Activated naive CD8-positive, alpha-beta T cell treated with anti-CD3 and anti-CD28 coated beads, Interleukin-2, amount 50 U/mL, for 16 hours (primary cell): Measurements from ENCODE around the gene GRM7.

ENCODE experiments used
- DNase-seq: peaks from one replicate; pipeline ENCODE4 v3.0.0-alpha.2; 2020; ENCODE audit warnings: low read depth, low spot score

The GRM7 gene

DNA sequence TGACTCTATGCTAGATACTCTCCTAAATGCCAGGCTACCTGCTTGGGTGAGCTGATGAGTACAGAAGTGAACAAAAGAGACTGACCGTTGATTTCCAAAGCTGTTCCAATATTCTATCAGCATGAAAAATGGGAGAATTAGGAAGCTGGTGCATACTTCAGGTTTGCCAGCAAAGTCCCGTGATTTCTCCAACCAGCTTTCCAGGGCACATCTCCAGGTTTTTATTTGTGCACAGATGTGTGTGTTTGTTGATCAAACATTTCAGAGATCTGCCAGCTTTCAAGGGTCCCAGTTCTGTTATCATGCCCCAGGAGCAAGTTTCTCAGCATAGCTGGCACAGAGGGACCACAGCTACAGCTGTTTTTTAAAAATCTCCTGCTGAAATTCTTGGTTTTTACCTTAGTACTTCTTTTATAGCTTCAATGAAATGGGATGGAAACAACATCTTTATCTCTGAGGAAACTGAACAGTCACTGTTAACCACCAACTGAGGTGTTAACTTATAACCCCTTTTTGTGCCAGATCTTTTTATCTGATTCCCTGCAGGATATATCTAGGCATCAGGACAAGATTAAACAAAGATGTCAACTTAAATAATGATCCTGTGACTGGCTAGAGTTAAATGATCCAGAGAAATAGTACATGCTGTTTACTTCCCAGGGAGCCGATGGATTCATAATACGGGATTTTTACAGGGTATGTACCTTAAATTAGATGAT, 380.8 kb downstream of the GRM7 start:
- no peak for DNase-seq

DNA sequence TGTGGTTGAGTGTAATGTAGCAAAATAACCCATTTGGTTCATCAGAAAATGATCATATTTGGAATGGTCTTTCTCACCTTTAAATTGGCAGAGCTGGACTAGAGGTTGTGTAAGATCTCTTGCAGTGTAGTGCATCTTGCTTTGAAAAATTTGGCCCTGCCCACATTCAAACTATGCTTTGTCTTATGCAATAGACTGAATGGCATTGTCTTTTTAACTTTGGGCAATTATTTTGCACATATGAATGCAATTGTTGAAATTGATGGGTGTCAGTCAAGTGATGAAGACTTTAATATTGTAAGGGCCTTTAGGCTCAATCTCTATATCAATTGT, 381.4 kb downstream of the GRM7 start:
- DNase-seq, result no peak

DNA sequence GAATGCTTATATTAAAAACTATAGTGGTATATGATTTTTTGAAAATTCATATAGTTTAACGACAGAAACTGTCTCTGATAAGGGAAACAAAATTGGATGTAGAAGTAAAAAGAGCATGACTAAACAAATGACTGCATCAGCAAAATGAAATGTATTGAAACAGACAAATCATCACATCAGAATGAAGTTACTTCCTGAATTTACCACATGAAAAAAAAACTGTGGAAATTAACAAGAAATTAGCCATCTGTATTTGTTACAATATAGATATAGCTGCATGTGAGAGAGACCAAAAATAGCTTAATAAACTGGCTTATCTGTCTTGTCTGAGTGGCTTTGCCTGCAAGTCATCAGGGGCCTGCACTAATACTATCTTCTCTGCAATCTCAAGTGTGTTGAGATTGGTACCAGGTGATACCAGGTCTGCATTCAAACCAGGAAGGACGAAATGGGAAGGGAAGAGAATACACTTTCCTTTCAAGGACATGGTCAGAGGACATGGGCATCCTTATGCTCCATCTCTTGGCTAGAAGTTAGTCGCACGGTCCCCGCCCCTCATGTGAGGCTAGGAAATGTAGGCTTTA, 388.7 kb downstream of the GRM7 start:
- no peak for DNase-seq

DNA sequence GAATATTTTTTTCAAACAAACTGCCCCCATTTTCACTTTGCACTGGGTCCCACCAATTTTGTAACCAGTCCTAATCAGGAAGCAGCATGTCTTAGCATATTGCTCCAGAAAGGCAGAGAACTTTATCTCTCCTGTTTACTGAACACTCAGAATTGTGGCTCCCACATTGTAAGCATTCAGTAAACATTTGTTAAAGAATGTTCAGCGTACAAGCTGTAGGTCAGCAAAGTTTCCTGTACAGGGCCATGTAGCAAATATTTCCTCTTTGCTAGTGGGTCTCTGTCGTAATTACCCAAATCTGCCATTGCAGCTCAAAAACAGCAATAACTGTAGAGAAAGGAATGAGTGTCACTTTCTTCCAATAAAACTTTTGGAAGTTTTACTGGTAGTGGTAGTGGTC, 393.3 kb downstream of the GRM7 start:
- DNase-seq, result no peak

DNA sequence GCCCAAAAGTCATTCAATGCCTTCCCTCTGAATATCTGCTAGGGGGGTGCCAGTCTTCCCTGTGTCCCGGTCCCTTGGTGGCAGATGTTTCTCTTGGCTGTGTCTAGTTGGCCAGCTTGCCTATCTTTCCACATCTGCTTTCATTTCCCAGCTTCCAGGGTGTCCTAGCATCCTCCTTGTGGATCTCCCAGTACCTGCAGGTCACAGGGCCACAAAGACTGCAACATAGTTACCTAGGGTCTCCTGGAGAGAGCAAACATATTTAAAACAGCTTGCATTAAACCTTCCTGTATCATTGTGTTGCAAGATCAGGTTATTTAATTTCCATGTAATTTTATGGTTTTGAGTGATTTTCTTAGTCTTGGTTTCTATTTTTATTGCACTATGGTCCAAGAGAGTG, 400.1 kb downstream of the GRM7 start:
- DNase-seq, result no peak

DNA sequence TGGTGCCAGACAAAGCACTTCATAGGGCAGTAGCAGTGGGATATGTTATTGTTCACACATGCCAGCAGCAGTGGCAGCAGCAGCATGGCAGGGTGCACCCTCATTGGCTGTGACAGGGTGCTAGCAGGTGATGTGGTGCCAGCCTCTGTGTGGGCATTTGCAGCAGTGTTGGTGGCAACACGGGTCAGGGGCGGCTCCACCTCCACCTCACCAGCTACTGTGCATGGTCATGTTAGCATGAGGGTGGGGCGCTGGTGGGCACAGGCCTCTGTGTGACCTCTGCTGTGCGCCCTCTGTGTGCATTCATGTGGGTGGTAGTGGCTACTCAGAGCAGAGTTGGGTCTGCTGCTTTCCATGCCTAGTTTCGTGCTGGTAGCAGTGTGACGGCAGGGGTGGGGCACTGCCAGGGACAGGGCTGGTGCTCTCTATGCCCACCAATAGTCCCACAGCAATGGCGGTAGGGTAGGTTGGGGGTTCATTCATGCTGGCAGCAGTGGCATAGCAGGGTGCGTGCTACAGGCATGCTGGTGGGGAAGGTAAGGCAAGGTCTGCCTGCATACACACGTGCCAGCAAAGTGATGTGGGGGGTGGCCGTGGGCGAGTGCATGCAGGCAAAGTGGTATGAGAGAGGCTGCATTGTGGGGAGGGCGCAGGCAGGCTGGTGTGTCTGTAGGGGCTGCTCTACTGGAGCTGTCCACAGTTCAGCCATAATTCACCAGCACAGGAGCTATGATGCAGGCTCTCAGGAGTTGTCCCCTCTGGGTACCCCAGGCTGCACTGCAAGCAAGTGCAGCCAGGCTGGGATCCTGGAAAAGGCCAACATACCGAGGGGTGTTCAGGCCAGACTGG, 402.7 kb downstream of the GRM7 start:
- DNase-seq, result no peak

DNA sequence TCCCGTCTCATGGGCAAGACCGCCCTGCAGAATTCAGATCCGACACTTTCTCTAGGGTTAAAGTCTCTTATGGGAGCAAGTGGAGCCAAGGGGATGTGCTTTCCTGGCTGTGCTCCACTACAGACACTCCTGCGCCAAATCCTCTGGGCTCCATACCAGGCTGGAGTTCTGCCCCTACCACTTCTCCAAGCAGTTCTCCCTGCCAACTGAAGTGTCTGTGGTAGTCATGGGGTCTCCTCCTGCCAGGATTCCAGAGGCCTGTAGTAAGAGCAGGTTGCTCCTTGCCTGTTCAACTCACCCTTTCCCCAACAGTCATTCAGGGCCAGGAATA, 403.2 kb downstream of the GRM7 start:
- no peak for DNase-seq

DNA sequence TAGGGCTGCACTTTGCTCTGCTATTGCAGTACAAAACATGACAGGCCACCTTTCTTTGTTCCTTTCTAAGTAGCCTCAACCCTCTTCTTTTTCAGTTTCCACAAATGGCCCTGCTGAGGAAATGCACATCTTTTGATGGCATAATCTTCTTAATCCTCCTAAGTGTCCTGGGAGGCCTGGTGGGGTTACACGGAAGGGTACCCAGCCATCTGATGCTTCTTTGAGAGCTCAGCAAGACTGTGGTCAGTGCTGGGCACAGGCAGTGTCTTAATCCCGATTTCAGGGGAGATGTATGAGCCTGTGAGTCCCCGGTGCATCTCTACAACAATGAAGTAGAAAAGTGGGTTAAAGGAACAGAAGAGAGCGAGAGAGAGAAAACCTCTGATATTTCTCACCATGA, 404.8 kb downstream of the GRM7 start:
- DNase-seq, result no peak

DNA sequence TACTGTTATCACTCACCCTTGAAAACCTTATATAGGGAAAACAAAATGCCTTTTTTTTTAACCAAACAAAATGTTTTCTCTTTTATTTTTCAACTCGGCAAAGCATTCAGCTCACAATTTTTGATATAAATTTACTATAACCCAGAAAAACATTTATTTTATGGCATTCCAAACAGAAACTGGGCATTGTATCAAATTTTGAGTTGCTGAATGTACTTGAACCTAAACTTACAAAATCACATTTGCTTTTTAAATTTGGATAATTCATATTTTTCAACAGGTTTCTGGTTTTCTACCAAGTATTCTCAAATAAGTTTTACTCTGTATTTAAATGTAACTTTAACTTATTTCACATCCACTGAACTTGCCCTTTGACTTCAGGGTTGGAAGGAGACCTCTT, 405.6 kb downstream of the GRM7 start:
- DNase-seq, result no peak

DNA sequence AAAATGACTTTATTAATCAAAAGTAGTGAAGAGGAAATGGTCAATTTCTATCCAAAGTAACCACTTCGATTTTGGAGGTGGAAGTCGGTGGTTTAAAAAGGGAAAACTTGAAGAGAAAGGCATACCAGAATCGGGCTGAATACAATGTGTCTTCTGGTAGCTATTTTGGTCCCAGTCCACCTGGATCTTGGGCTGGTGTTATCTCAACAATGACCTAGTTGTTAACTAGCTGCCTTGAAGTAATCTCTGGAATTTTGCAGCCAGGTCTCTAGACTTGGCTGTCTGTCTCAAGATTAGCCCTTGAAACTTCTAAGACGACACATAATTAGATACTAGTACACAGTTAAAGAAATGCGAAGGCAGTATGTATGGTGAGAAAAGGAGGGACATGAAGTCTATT, 409.8 kb downstream of the GRM7 start:
- DNase-seq, result no peak

DNA sequence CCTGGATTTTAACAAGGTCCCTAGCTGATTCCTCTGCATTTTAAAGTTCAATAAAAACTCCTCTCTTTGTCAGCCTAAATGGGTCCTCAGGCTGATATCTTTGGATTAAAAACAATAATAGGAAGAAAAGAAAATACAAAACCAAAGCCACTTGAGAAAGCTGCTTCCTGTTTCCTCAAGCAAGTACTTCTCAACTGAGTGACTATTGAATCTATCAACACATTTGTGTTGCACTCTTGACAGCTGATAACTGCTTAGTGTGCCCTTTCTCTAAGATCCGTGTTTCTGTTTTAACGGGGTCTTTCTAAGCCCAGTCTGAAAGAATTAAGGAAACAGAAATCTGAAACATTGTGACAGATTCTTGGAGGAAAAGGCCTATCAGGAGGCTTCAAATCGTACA, 410.7 kb downstream of the GRM7 start:
- DNase-seq, result no peak

DNA sequence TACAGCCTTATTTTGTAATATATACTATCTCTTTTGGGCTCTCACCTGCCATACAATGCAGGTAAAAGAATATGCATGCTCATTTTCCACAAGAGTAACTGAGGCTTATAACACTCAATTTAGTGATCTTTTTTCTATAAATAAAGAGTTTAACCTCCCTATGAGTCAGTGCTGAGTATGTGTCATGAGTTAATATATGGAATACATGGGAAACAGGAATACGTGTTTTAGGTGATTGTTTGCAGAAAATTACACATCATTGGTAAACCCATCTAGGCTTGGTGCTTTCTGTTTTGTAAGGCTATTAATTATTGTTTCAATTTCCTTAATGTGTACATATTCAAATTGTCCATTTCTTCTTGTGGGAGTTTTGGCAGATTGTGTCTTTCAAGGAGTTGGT, 411.3 kb downstream of the GRM7 start:
- no peak for DNase-seq

DNA sequence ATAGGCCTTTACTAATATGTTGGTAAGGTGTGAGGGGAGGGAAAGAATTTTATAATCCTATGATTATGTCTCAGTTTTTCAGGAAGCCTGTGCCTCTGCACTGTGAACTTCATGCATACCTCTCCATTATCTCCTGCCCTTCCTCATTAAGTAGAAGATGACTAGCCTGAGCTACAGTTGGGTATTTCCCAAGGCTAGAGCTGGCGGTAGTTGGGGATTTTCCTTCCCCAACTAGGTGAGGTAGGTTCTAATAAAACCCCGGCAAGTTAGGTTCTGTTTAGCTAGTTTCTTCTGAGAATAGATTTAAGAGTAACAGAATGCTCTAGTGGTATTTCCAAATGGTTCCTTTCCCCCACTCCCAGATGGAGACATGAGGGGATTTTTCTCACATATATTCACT, 414.5 kb downstream of the GRM7 start:
- DNase-seq, result no peak

DNA sequence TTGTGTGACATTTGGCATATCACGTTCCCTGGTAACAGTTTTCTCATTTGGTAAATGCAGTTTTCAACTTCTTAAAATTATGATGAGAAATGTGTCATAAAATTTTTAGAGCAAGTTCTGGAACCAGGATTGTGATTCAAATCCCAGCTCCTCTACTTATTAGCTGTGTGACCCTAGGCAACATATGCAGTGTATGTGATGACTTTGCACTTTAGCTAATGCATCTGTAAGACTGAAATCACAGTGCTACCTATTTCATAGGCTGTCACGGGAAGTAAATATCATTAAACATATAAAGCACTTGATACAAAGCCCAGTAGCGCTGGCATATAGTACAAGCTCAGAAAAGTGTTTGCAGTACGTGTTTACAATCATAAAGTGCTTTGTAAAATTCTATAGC, 419.4 kb downstream of the GRM7 start:
- no peak for DNase-seq

DNA sequence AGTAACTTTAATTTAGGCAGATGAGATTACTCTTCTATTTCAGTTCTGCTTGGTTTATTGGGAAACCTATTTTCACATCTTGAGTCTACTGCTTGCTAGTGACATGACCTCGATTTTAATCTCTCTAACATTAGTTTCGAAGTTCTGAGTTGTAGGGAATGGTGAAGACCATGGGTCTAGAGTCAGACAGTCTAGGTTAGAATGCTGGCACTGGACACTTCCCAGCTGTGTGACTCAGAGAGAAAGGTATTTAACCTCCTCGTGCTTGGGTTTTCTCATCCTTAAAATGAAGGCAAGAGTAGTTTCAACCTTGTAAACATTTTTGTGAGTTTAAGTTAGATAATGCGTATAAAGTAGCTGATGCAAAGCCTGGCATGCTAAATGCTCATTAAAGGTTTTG, 422.1 kb downstream of the GRM7 start:
- DNase-seq, result no peak

DNA sequence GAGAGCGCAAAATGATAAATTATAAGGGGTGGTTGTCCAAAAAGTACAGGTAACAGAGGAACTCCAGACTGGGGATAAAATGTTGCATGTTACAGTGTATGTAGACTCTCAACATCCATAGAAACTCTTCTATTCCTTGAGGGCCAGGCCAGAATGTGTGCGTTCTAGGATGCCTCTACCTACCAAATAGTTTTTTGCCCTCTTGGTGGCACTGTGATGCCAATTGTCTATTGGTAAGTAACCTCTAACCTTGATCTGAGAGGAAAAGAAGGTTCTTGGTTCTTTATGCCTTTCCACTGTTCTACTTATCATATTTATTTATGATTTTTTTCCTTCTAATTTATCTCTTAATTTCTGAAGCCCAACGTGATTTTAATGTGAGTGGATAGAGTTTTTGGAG, 424.6 kb downstream of the GRM7 start:
- no peak for DNase-seq

DNA sequence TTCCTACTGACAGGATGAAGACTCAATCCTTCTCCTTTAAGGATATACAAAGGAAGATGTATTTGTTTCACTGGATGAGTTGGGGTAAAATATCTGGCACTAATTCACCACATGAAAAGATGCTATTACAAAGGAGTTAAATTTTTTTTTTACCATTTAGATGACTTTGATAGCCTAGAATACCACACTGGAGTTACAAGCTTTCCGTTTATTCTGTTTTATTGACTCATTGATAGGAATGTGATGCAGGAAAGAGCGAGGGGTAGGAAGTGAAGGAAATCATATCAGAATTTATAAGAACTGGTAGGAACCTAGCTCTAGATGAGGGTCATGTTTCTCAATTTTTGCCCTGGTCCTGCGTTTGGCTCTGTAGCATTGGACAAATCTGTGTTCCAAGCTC, 427.2 kb downstream of the GRM7 start:
- no peak for DNase-seq

DNA sequence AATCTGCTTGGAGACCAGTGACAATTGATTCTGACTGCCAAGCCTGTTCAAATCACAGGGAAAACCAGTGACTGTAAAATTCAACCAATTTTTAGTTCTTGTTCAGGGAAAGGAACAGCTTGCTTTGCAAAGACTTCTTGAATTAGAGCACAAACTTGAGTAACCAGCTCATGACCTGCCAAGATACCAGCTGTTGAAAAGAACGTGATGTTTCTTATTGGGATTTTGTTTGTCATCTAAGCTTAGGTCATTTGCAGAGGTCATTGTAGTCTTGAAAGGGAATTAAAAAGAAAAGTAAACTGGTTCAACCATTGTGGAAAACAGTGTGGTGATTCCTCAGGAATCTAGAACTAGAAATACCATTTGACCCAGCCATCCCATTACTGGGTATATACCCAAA, 428.2 kb downstream of the GRM7 start:
- DNase-seq, result no peak

DNA sequence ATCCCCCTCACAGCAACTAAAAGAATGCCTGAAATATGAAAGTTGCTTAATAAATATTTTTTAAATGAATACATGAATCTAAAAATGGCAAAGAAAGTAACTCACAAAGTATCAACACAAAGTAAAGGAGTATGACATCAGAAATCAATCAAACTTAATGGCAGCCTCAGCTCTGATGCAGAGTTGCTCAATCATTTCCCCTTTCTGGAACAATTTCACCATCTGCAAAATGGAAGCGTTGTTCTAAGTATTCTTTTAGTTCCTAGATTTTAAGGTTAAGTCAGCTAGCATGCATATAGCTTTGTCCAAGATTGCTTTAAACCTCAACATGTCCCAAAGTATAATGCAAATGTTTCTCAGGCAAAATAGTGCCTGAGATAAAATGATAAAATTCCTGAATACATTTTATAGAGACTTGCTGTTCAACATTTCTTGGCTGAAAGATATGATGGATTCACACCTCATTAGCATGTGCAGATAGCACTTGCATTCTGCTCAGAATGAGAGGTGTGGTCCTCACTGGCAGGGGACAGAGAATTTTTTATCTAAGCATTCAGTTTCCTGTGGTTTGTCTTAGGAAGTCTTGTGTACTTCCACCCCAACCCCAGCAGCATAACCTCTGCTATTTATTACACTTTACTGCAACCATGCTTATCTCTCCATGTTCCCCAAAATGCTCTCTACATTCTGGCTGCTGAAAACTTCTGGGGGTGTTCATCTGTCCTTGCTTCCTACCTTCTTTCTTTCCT, 429.3 kb downstream of the GRM7 start:
- no peak for DNase-seq

DNA sequence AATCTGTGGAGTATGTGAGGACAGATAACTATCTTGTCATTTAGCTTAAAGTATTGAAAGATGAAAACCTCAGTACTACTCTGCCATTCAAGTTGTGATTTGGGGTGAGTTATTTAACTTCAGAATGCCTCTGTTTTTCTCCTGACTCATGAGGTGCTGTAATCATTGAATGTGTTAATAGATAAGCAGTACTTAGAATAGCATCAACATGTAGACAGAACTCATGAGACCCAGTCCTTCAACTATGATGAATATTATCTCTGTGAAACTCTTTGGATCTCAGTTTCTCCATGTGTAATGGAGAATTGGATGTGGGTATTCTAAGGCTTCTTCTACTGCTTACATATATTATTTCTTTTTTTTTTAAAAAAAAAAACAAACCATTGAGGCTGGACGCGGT, 431.4 kb downstream of the GRM7 start:
- DNase-seq, result no peak

DNA sequence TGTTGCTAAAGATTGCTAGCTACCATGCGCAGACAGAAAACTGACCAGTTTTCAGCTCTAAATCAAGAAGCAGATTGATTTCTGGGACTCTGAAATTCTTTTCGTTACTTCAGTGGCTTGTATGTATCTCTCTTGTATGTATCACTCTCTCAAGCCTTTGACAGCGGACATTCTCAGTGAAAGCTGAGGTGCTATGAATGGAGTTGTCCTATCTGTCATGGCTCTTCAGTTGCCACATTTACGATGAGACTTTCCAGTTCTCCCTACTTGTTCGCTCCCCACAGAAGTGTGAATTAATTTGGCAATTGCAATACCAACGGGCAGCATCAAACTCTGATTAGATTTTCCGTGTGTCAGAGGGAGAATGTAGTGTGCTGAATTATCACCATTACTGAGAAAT, 432.4 kb downstream of the GRM7 start:
- no peak for DNase-seq

DNA sequence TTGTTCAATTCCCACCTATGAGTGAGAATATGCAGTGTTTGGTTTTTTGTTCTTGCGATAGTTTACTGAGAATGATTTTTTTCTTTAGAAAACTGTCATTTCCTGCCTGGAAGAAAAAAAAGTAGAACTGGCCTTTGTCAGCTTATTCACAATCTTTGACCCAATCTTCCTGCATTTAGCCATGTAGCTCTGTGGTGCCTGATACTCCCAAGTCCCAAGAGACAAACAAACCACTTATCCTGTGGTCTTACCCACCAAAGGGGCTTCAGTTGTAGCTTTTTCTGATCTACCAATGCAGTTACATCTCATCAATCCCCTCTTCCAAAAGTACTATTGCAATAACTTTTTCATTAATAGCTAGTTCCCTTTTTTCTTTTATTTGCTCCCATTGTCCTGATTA, 444.6 kb downstream of the GRM7 start:
- no peak for DNase-seq

DNA sequence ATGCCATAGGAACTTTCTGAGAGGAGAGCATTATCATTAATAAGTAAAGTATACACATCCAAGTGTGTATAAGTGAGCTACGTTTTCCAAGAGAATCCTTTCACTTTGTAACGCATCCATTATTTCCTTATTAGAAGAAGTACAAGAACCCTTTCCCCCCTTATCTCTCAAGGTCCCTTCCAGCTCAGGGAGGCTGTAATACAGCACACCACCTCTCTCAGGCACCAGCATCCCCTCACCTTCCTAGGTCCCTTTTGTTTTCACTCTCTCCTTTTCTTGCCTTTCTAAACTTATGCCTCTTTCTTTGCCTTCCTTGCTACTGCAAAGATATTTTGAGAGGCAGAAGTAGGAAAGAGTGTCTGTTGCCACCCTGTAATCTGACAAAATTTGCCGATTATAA, 446.0 kb downstream of the GRM7 start:
- no peak for DNase-seq
